Measurements from ENCODE around the gene HEPACAM2. TPM values are rescaled to one million over a fixed set of nuclear protein-coding genes. Genes with fewer than 3 reads are reported as not detected.

The HEPACAM2 gene
- total and polyA plus RNA-seq, 2 of the 8 experiments (the other 6 are each of a cell fraction or from before 2014, with no cell fraction given) = not detected

GRCh38 chr7:93156884-93157283 lies 69.4 kb downstream of the HEPACAM2 start (continued):
- no peak for TF ChIP-seq MAX (IDR thresholded peaks at IDR 0.05)
- TF ChIP-seq CBX5 (IDR thresholded peaks at IDR 0.05; ENCODE audit: low read depth, low read length) = no peak
- TF ChIP-seq CEBPB (IDR thresholded peaks at IDR 0.05; ENCODE audit: low read depth, low read length) = no peak
- TF ChIP-seq ATF2 (IDR thresholded peaks at IDR 0.05; ENCODE audit: low read length) = no peak
